ENCODE results near the gene EIF2B4.

EIF2B4 gene

DNA sequence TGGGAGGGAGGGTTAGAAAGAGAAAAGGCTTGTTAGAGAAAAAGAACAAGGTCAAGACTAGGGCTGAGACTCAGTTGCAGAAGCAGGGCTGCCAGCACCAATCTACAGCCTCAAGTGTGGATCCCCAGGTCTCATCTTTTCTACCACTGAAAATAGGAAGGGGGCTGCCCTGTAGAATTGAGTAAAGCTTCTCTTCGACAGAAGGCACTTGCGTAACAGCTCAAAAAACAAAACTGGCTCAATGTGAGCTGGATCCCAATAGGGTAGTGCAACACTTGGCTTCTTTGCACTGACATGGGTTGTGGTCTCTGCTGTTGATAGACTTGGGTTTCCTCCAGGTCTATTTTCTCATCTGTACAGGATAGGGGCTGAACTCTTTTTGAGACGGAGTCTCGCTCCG is 45.4 kb downstream of the EIF2B4 start (continued):
- TF ChIP-seq ZNF549 (tag by site-specific recombination; IDR thresholded peaks at IDR 0.05) (no peak), ZNF174 (tag by site-specific recombination; IDR thresholded peaks at IDR 0.05) (no peak), ZNF514 (tag by site-specific recombination; IDR thresholded peaks at IDR 0.05) (no peak), ZNF76 (tag by site-specific recombination; IDR thresholded peaks at IDR 0.05; ENCODE audit: borderline replicate concordance, low read depth) (no peak), GLI2 (tag by site-specific recombination; IDR thresholded peaks at IDR 0.05; ENCODE audit: borderline replicate concordance, low read depth) (no peak)
- TF ChIP-seq, protein P1, sequence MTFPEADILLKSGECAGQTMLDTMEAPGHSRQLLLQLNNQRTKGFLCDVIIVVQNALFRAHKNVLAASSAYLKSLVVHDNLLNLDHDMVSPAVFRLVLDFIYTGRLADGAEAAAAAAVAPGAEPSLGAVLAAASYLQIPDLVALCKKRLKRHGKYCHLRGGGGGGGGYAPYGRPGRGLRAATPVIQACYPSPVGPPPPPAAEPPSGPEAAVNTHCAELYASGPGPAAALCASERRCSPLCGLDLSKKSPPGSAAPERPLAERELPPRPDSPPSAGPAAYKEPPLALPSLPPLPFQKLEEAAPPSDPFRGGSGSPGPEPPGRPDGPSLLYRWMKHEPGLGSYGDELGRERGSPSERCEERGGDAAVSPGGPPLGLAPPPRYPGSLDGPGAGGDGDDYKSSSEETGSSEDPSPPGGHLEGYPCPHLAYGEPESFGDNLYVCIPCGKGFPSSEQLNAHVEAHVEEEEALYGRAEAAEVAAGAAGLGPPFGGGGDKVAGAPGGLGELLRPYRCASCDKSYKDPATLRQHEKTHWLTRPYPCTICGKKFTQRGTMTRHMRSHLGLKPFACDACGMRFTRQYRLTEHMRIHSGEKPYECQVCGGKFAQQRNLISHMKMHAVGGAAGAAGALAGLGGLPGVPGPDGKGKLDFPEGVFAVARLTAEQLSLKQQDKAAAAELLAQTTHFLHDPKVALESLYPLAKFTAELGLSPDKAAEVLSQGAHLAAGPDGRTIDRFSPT (tag by site-specific recombination; IDR thresholded peaks at IDR 0.05), result no peak
- TF ChIP-seq, protein P2, sequence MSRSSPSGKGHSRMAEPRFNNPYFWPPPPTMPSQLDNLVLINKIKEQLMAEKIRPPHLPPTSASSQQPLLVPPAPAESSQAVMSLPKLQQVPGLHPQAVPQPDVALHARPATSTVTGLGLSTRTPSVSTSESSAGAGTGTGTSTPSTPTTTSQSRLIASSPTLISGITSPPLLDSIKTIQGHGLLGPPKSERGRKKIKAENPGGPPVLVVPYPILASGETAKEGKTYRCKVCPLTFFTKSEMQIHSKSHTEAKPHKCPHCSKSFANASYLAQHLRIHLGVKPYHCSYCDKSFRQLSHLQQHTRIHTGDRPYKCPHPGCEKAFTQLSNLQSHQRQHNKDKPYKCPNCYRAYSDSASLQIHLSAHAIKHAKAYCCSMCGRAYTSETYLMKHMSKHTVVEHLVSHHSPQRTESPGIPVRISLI (tag by site-specific recombination; IDR thresholded peaks at IDR 0.05), result no peak

DNA sequence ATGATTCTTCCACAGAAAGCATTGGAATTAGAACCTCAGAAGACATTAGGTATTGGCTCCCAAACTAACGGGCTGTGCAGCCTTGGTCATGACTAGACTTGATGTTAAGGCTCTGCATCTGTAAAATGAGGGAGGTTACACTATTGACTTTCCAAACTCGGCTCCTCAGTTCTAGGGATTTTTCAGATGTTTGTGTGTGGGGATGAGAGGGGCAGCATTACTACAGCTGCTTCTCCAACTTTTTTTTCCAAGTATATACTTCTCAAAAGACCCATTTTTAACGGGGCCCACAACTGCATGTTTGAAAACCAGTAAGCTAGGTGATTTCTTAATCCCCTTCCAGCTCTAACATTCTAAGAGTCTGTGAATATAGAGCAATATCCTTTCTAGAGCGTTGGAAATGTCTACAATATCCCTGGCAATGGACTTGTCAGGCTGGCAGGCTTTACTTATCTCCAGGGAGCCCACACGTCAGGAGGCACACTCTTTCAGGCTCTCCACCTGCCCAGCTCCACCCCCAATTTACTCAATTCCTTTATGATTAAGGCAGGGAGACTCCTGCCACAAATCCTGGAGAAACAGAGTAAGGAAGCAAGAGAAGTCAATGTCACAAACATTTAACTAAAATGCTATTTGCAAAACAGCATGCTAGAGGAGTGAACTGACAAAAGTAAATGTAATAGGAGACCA is 46.4 kb downstream of the EIF2B4 start:
- no peak for TF ChIP-seq ZNF292 (tag by site-specific recombination; IDR thresholded peaks at IDR 0.05; ENCODE audit: borderline replicate concordance, low read depth)
- no peak for TF ChIP-seq ZNF138 (tag by site-specific recombination; IDR thresholded peaks at IDR 0.05; ENCODE audit: borderline replicate concordance)
- TF ChIP-seq SP2 (tag by site-specific recombination; IDR thresholded peaks at IDR 0.05), result no peak
- TF ChIP-seq ZSCAN16 (tag by site-specific recombination; IDR thresholded peaks at IDR 0.05), result no peak
- TF ChIP-seq ZBTB17 (tag by site-specific recombination; IDR thresholded peaks at IDR 0.05), result no peak
- TF ChIP-seq, protein P3, sequence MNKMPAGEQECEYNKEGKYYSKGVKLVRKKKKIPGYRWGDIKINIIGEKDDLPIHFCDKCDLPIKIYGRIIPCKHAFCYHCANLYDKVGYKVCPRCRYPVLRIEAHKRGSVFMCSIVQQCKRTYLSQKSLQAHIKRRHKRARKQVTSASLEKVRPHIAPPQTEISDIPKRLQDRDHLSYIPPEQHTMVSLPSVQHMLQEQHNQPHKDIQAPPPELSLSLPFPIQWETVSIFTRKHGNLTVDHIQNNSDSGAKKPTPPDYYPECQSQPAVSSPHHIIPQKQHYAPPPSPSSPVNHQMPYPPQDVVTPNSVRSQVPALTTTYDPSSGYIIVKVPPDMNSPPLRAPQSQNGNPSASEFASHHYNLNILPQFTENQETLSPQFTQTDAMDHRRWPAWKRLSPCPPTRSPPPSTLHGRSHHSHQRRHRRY (tag by site-specific recombination; IDR thresholded peaks at IDR 0.05), result no peak
- TF ChIP-seq FEZF1 (tag by site-specific recombination; IDR thresholded peaks at IDR 0.05), result no peak
- TF ChIP-seq ZNF555 (tag by site-specific recombination; conservative IDR thresholded peaks at IDR 0.05), result no peak
- TF ChIP-seq ZNF324 (tag by site-specific recombination; IDR thresholded peaks at IDR 0.05), result no peak
- TF ChIP-seq, protein P2 (tag by site-specific recombination; IDR thresholded peaks at IDR 0.05), result no peak
- TF ChIP-seq, protein P4, sequence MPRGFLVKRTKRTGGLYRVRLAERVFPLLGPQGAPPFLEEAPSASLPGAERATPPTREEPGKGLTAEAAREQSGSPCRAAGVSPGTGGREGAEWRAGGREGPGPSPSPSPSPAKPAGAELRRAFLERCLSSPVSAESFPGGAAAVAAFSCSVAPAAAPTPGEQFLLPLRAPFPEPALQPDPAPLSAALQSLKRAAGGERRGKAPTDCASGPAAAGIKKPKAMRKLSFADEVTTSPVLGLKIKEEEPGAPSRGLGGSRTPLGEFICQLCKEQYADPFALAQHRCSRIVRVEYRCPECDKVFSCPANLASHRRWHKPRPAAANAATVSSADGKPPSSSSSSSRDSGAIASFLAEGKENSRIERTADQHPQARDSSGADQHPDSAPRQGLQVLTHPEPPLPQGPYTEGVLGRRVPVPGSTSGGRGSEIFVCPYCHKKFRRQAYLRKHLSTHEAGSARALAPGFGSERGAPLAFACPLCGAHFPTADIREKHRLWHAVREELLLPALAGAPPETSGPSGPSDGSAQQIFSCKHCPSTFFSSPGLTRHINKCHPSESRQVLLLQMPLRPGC (tag by site-specific recombination; IDR thresholded peaks at IDR 0.05), result no peak
- TF ChIP-seq EGR2 (tag by site-specific recombination; IDR thresholded peaks at IDR 0.05; ENCODE audit: low read depth), result no peak
- no peak for TF ChIP-seq ZNF211 (tag by site-specific recombination; IDR thresholded peaks at IDR 0.05; ENCODE audit: low read depth)
- ChIA-PET CTCF (interaction anchor here (0.6 to 2.2 kb wide), 7 partner anchors 18 to 243 kb away, joined by 3 to 7 read pairs (median 3); partner anchors contain the start of genes EIF2B4, SLC30A3 and SNX17), POLR2A (interaction anchor here (0.9 to 1.8 kb wide), 9 partner anchors 8 to 56 kb away, joined by 3 to 7 read pairs (median 4); partner anchors contain the start of genes GTF3C2 and UCN)
- H3K4me1 ChIP-seq (ENCODE audit: control insufficient read depth, insufficient read depth, low read length), result peaks cover 6% of the 10 kb centered on the region; the same call in 1 of the 2 replicates
- peaks cover 13 to 32% of the 10 kb centered on the region in 2 experiments for H3K36me3 ChIP-seq (ENCODE audit: control insufficient read depth in 2 of 2, insufficient read depth in 1 of 2, low read length in 2 of 2)
- no peaks in the 10 kb centered on the region for H3K9me3 ChIP-seq (ENCODE audit: control insufficient read depth, insufficient read depth, low read depth, low read length)
- H3K27ac ChIP-seq (ENCODE audit: extremely low read depth, low read depth, low read length), result peak overlapping the region; percentile 82
- peak overlapping the region; percentile 76 for H3K4me3 ChIP-seq (ENCODE audit: low read depth, low read length)

All from HEK293 (cell line).